Neural cell (in vitro differentiated cells): ENCODE results near the gene GIMAP6. TPM values are rescaled to one million over a fixed set of nuclear protein-coding genes. Genes with fewer than 3 reads are reported as not detected.

ENCODE experiments used
- H2AFZ ChIP-seq: fragments of 200-600, 300-800 bp; sonication (generic), shearing (Covaris generic); 2 replicates; pipeline ENCODE4 v1.6.0; 2014; ENCODE audit warnings: low read depth, mild to moderate bottlenecking, antibody characterized with exemption, low read length, moderate library complexity
- H3F3A ChIP-seq: fragments of 200-600 bp; shearing (Covaris generic); 2 replicates; pipeline ENCODE4 v1.6.1; 2016; ENCODE audit warnings: mild to moderate bottlenecking, moderate library complexity, mixed read lengths, antibody characterized with exemption, low read length; ENCODE audit not compliant: insufficient read depth, poor library complexity, severe bottlenecking
- H3K27ac ChIP-seq: fragments of 200-600, 300-800 bp; sonication (generic), shearing (Covaris generic); 2 replicates; pipeline ENCODE4 v1.5.1; 2014; ENCODE audit warnings: mild to moderate bottlenecking, low read length, moderate library complexity
- H3K27me3 ChIP-seq: fragments of 300-800, 200-600 bp; sonication (generic), shearing (Covaris generic); 2 replicates; pipeline ENCODE4 v1.6.0; 2014; ENCODE audit warnings: mild to moderate bottlenecking, low read depth, low read length, moderate library complexity; ENCODE audit not compliant: insufficient read depth
- H3K36me3 ChIP-seq: fragments of 300-800, 200-600 bp; sonication (generic), shearing (Covaris generic); 2 replicates; pipeline ENCODE4 v1.5.1; 2014; ENCODE audit warnings: mild to moderate bottlenecking, antibody characterized with exemption, low read length, moderate library complexity; ENCODE audit not compliant: insufficient read depth
- H3K4me2 ChIP-seq: fragments of 300-800, 200-600 bp; sonication (generic), shearing (Covaris generic); 2 replicates; pipeline ENCODE4 v1.6.0; 2014; ENCODE audit warnings: mild to moderate bottlenecking, low read length
- H3K4me3 ChIP-seq: fragments of 300-800, 200-600 bp; sonication (generic), shearing (Covaris generic); 2 replicates; pipeline ENCODE4 v1.5.1; 2014; ENCODE audit warnings: mild to moderate bottlenecking, low read length, moderate library complexity
- H3K79me2 ChIP-seq: fragments of 200-600 bp; shearing (Covaris generic); replicated peaks from 2 replicates; pipeline ENCODE4 v1.6.0; 2014; ENCODE audit warnings: mild to moderate bottlenecking, low read length, moderate library complexity; ENCODE audit not compliant: insufficient read depth
- H3K9ac ChIP-seq: fragments of 300-800, 200-600 bp; sonication (generic), shearing (Covaris generic); 2 replicates; pipeline ENCODE4 v1.6.1; 2016; ENCODE audit warnings: mild to moderate bottlenecking, low read length, mixed read lengths
- H3K9me2 ChIP-seq: fragments of 200-600 bp; shearing (Covaris generic); 2 replicates; pipeline ENCODE4 v1.6.1; 2016; ENCODE audit warnings: mild to moderate bottlenecking, low read length, mixed read lengths; ENCODE audit not compliant: insufficient read depth
- H3K9me3 ChIP-seq: fragments of 200-600, 300-800 bp; sonication (generic), shearing (Covaris generic); 2 replicates; pipeline ENCODE4 v1.6.1; 2016; ENCODE audit warnings: mild to moderate bottlenecking, mixed run types, low read length, moderate library complexity, mixed read lengths
- H4K20me1 ChIP-seq: fragments of 200-600 bp; shearing (Covaris generic); 2 replicates; pipeline ENCODE4 v1.6.1; 2016; ENCODE audit warnings: mild to moderate bottlenecking, mixed run types; ENCODE audit not compliant: insufficient read depth
- EP300 ChIP-seq: fragments of 450-650 bp; conservative IDR thresholded peaks from 2 replicates; pipeline ENCODE4 v1.6.1; 2014; ENCODE audit warnings: antibody characterized with exemption, mild to moderate bottlenecking, moderate library complexity; ENCODE audit not compliant: poor library complexity, severe bottlenecking
- EZH2 ChIP-seq: fragments of 200-600, 300-800 bp; shearing (Covaris generic), sonication (generic); IDR thresholded peaks from 2 replicates; pipeline ENCODE4 v1.6.1; 2014; ENCODE audit warnings: antibody characterized with exemption, low read length, borderline replicate concordance, mild to moderate bottlenecking; ENCODE audit not compliant: insufficient read depth, poor library complexity, severe bottlenecking
- MXI1 ChIP-seq: fragments of 450-650 bp; conservative IDR thresholded peaks from 2 replicates; pipeline ENCODE4 v1.6.1; 2014; ENCODE audit warnings: antibody characterized with exemption, mild to moderate bottlenecking; ENCODE audit not compliant: poor library complexity, severe bottlenecking
- POLR2AphosphoS5 ChIP-seq: IDR thresholded peaks from 2 replicates; pipeline ENCODE4 v1.6.1; 2012
- RAD21 ChIP-seq: fragments of 450-650 bp; conservative IDR thresholded peaks from 2 replicates; pipeline ENCODE4 v1.6.1; 2014; ENCODE audit warnings: antibody characterized with exemption, mild to moderate bottlenecking, moderate library complexity
- REST ChIP-seq: IDR thresholded peaks from 2 replicates; pipeline ENCODE4 v1.6.1; 2012; ENCODE audit warnings: borderline replicate concordance
- SMC3 ChIP-seq: fragments of 450-650 bp; conservative IDR thresholded peaks from 2 replicates; pipeline ENCODE4 v1.6.1; 2014; ENCODE audit warnings: antibody characterized with exemption, mild to moderate bottlenecking, moderate library complexity; ENCODE audit not compliant: poor library complexity
- TAF1 ChIP-seq: IDR thresholded peaks from 2 replicates; pipeline ENCODE4 v1.6.1; 2012; ENCODE audit warnings: low read depth
- polyA plus RNA-seq: library from polyadenylated mRNA; depleted of rRNA; stranded (reverse); fragments of >200 nt; gene quantifications from 2 replicates; pipeline ENCODE4 v1.2.3, GENCODE V29; 2014
- TF ChIP-seq, protein P1 (sequence below): fragments of 450-650 bp; IDR thresholded peaks from 2 replicates; pipeline ENCODE4 v1.5.1; 2014; ENCODE audit warnings: antibody characterized with exemption, mild to moderate bottlenecking, moderate library complexity; ENCODE audit not compliant: poor library complexity, severe bottlenecking

The GIMAP6 gene
- polyA plus RNA-seq, 1 donor from 2014 or later = not detected

DNA sequence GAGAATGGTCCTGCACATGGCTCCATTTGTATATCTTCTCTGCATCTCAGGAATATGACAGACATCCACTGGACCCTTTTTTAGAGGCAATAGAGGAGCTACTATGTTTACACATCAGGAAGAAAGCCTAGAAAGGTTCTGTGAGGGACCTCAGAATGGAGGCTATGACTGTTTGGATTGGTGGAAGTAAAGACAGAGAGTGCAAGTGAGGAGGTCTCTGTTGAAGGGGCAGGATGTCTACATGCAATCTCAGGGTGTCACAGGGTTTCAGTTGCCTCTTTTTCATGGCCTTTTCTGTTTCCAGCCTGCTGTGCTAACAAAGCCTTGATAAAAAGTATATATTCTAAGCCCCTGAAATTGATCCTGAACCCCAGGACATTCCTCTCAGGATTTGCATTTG is 9.7 kb upstream of the GIMAP6 start:
- Histone ChIP-seq H3K36me3 (no peaks in the 10 kb centered on the region), H3K27ac (no peak overlapping the region), H3F3A (no peaks in the 10 kb centered on the region), H3K4me2 (no peak overlapping the region), H3K27me3 (no peaks in the 10 kb centered on the region), H4K20me1 (no peaks in the 10 kb centered on the region), H3K4me3 (no peak overlapping the region), H3K79me2 (no peaks in the 10 kb centered on the region), H2AFZ (no peak overlapping the region), H3K9ac (no peak overlapping the region), H3K9me3 (no peaks in the 10 kb centered on the region), H3K9me2 (no peaks in the 10 kb centered on the region)
- TF ChIP-seq RAD21 = no peak

DNA sequence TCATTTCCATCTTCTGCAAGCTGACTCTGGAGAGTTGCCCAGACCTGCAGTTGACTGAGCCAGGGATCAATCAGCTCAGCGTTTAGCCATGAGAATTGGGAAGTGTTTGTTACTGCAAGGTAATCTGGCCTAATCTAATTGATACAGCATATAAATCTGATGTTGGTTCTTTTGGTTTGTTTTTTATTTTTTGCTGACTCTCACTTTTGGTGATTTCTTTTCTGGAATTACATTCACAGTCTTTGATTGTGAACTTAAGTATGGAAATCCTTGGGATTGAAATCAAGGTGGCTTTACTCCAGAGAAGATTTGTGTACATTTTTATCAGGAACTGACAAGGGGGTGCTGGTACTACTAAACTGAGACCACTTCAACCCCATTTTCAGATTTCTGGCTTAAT is 1.7 kb upstream of the GIMAP6 start:
- H3K36me3 ChIP-seq = no peaks in the 10 kb centered on the region
- no peak overlapping the region for H3K9ac ChIP-seq
- no peak overlapping the region for H3K4me2 ChIP-seq
- H3K9me3 ChIP-seq = no peaks in the 10 kb centered on the region
- H3K4me3 ChIP-seq = no peak overlapping the region
- H3K27ac ChIP-seq = no peak overlapping the region
- TF ChIP-seq MXI1 (no peak), TAF1 (no peak), REST (no peak), RAD21 (no peak), EP300 (no peak), EZH2 (no peak), POLR2AphosphoS5 (no peak), SMC3 (no peak)
- TF ChIP-seq, protein P1, sequence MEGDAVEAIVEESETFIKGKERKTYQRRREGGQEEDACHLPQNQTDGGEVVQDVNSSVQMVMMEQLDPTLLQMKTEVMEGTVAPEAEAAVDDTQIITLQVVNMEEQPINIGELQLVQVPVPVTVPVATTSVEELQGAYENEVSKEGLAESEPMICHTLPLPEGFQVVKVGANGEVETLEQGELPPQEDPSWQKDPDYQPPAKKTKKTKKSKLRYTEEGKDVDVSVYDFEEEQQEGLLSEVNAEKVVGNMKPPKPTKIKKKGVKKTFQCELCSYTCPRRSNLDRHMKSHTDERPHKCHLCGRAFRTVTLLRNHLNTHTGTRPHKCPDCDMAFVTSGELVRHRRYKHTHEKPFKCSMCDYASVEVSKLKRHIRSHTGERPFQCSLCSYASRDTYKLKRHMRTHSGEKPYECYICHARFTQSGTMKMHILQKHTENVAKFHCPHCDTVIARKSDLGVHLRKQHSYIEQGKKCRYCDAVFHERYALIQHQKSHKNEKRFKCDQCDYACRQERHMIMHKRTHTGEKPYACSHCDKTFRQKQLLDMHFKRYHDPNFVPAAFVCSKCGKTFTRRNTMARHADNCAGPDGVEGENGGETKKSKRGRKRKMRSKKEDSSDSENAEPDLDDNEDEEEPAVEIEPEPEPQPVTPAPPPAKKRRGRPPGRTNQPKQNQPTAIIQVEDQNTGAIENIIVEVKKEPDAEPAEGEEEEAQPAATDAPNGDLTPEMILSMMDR = no peak
- no peaks in the 10 kb centered on the region for H3F3A ChIP-seq
- no peak overlapping the region for H2AFZ ChIP-seq
- H3K9me2 ChIP-seq = no peaks in the 10 kb centered on the region
- no peaks in the 10 kb centered on the region for H3K79me2 ChIP-seq
- H4K20me1 ChIP-seq = no peaks in the 10 kb centered on the region
- H3K27me3 ChIP-seq = no peaks in the 10 kb centered on the region

GRCh38 chr7:150631084-150631826 is 930 bp downstream of the GIMAP6 start:
- Histone ChIP-seq H3K27me3 (no peaks in the 10 kb centered on the region), H2AFZ (no peak overlapping the region), H3K4me2 (no peak overlapping the region), H3F3A (no peaks in the 10 kb centered on the region), H3K79me2 (no peaks in the 10 kb centered on the region), H3K27ac (no peak overlapping the region), H3K36me3 (no peaks in the 10 kb centered on the region), H3K9ac (no peak overlapping the region), H3K9me3 (no peaks in the 10 kb centered on the region), H3K9me2 (no peaks in the 10 kb centered on the region), H4K20me1 (no peaks in the 10 kb centered on the region), H3K4me3 (no peak overlapping the region)
- TF ChIP-seq EZH2 = no peak
- TF ChIP-seq REST = no peak
- TF ChIP-seq EP300 = no peak
- TF ChIP-seq, protein P1 = no peak
- no peak for TF ChIP-seq SMC3
